K562 (cell line): ENCODE results near the gene POR. TPM values are rescaled to one million over a fixed set of nuclear protein-coding genes. Genes with fewer than 3 reads are reported as not detected.

Experiments
- ATAC-seq: fragments of 200-7000 bp; cut with Tn5 transposase; 3 replicates; pipeline ENCODE4 v1.9.1; 2020; ENCODE audit warnings: moderate library complexity
- BruUV-seq: library from RNA; stranded (reverse); fragments of 400-500 nt; replicated peaks from 2 replicates; lab custom pipeline; 2021; lab: Mats Ljungman, UMichigan
- CTCF ChIA-PET: fragments of 300-600 bp; formaldehyde crosslinking; extraction: SDS; loops from one replicate; lab custom pipeline; 2021; ENCODE audit warnings: low intra/inter-chr PET ratio; lab: Yijun Ruan, JAX
- POLR2A ChIA-PET: fragments of 300-600, 350-650 bp; sonication (Branson Sonifier 250); formaldehyde crosslinking; extraction: SDS; loops from one replicate; lab custom pipeline; 2021; ENCODE audit warnings: antibody characterized with exemption, inconsistent platforms; lab: Yijun Ruan, JAX
- DNase-seq, 4 experiments: peaks; one replicate each; pipeline versions ENCODE4 v3.0.0 to v3.0.0-alpha.2; 2011 to 2018; ENCODE audit warnings: low spot score in 3 of 4, mixed read lengths in 3 of 4; ENCODE audit errors: extremely low read depth in 1 of 4
- FAIRE-seq: peaks from 2 replicates; lab custom pipeline; 2011; peaks lifted over from hg19 to GRCh38; lab: Jason Lieb, UNC
- H2AFZ ChIP-seq: 2 replicates; pipeline ENCODE4 v1.6.0; 2011; ENCODE audit warnings: low read depth, low read length, control low read depth, inconsistent platforms
- H3K27ac ChIP-seq: fragments of 200-600 bp; 3 replicates; pipeline ENCODE4 v1.8.0; 2011; ENCODE audit warnings: low read depth, mild to moderate bottlenecking, control low read depth, inconsistent platforms, low read length, moderate library complexity, mixed read lengths; ENCODE audit errors: extremely low read depth
- H3K27me3 ChIP-seq, 2 experiments: fragments of 300-600 bp in 1 of 2; 2 replicates in 1 of 2; 3 replicates in 1 of 2; pipeline versions ENCODE4 v1.6.0 to v1.8.0; 2011; ENCODE audit warnings: inconsistent platforms in 2 of 2, low read length in 2 of 2, mild to moderate bottlenecking in 1 of 2, mixed read lengths in 1 of 2, moderate library complexity in 1 of 2; ENCODE audit not compliant: control insufficient read depth in 2 of 2, insufficient read depth in 2 of 2
- H3K36me3 ChIP-seq: fragments of 300-600 bp; 3 replicates; pipeline ENCODE4 v1.8.0; 2011; ENCODE audit warnings: mild to moderate bottlenecking, low read length, inconsistent platforms; ENCODE audit not compliant: control insufficient read depth, insufficient read depth
- H3K4me1 ChIP-seq, 2 experiments: fragments of 200-600 bp in 1 of 2; replicated peaks in 1 of 2; 2 replicates in 1 of 2; 3 replicates in 1 of 2; pipeline versions ENCODE4 v1.5.1 to v1.8.0; 2011; ENCODE audit warnings: inconsistent platforms in 2 of 2, low read length in 2 of 2, mild to moderate bottlenecking in 1 of 2, mixed read lengths in 1 of 2, moderate library complexity in 1 of 2; ENCODE audit not compliant: control insufficient read depth in 2 of 2, insufficient read depth in 2 of 2
- H3K4me2 ChIP-seq: 2 replicates; pipeline ENCODE4 v1.6.1; 2011; ENCODE audit warnings: low read length, control low read depth, inconsistent platforms, mixed read lengths; ENCODE audit not compliant: insufficient read depth
- H3K4me3 ChIP-seq: fragments of 200-600 bp; sonication (generic), shearing (Covaris generic); 2 replicates; pipeline ENCODE4 v1.5.1; 2016; ENCODE audit warnings: control low read depth, inconsistent platforms
- H3K79me2 ChIP-seq: fragments of 200-600 bp; 3 replicates; pipeline ENCODE4 v1.8.0; 2011; ENCODE audit warnings: low read length, inconsistent platforms; ENCODE audit not compliant: control insufficient read depth, insufficient read depth
- H3K9ac ChIP-seq, 2 experiments: 2 replicates each; pipeline versions ENCODE4 v1.6.0 to v1.6.1; 2011; ENCODE audit warnings: low read depth in 2 of 2, low read length in 2 of 2, control low read depth in 1 of 2, inconsistent platforms in 1 of 2, mild to moderate bottlenecking in 1 of 2, mixed read lengths in 1 of 2; ENCODE audit not compliant: insufficient read depth in 1 of 2
- H3K9me1 ChIP-seq: one replicate; pipeline ENCODE4 v1.6.0; 2011; ENCODE audit warnings: inconsistent platforms, mild to moderate bottlenecking, low read length, moderate library complexity; ENCODE audit not compliant: control insufficient read depth, insufficient read depth
- H3K9me3 ChIP-seq: replicated peaks from 2 replicates; pipeline ENCODE4 v1.5.1; 2011; ENCODE audit warnings: low read depth, low read length, inconsistent platforms; ENCODE audit not compliant: control insufficient read depth, insufficient read depth
- H4K20me1 ChIP-seq: replicated peaks from 2 replicates; pipeline ENCODE4 v1.6.1; 2011; ENCODE audit warnings: low read length, inconsistent platforms, mixed read lengths; ENCODE audit not compliant: control insufficient read depth, insufficient read depth
- ATF1 ChIP-seq, 2 experiments: fragments of 450-650 bp in 1 of 2; IDR thresholded peaks; 2 replicates each; pipeline ENCODE4 v1.6.1; 2016; ENCODE audit warnings: missing compliant biosample characterization in 1 of 2, missing genetic modification characterization in 1 of 2
- BRF1 ChIP-seq: IDR thresholded peaks from 3 replicates; pipeline ENCODE4 v1.6.1; 2011; ENCODE audit warnings: borderline replicate concordance, mild to moderate bottlenecking; ENCODE audit not compliant: insufficient read length; ENCODE audit errors: extremely low read depth
- COPS2 ChIP-seq: fragments of 450-650 bp; conservative IDR thresholded peaks from 2 replicates; pipeline ENCODE4 v1.6.1; 2016; ENCODE audit warnings: mild to moderate bottlenecking, moderate library complexity
- CREBBP ChIP-seq: IDR thresholded peaks from one replicate; pipeline ENCODE4 v1.6.1; 2012; ENCODE audit warnings: low read depth, mild to moderate bottlenecking, control low read depth, inconsistent platforms, low read length
- L3MBTL2 ChIP-seq: fragments of 450-650 bp; IDR thresholded peaks from 2 replicates; pipeline ENCODE4 v1.6.1; 2016; ENCODE audit warnings: mild to moderate bottlenecking, moderate library complexity
- SMAD4 ChIP-seq: fragments of 250-450 bp; sonication (Bioruptor Pico); conservative IDR thresholded peaks from 2 replicates; pipeline ENCODE4 v1.8.0; 2021; ENCODE audit warnings: inconsistent platforms, mild to moderate bottlenecking, moderate library complexity
- TAF1 ChIP-seq: IDR thresholded peaks from 2 replicates; pipeline ENCODE4 v1.6.1; 2011; ENCODE audit warnings: mild to moderate bottlenecking, low read length, moderate library complexity; ENCODE audit not compliant: insufficient read depth, control insufficient read depth, severe bottlenecking; ENCODE audit errors: extremely low read depth
- ZBTB40 ChIP-seq, 2 experiments: fragments of 450-650 bp in 1 of 2; sonication (generic) in 1 of 2; formaldehyde crosslinking in 1 of 2; IDR thresholded peaks; 2 replicates each; pipeline versions ENCODE4 v1.7.1 to v1.9.0; 2016 to 2022; ENCODE audit warnings: inconsistent platforms in 1 of 2, mild to moderate bottlenecking in 1 of 2, missing genetic modification reagents in 1 of 2
- ZFPM2 ChIP-seq: fragments of 250-450 bp; sonication (Bioruptor Pico); IDR thresholded peaks from 2 replicates; pipeline ENCODE4 v1.5.1; 2022; ENCODE audit warnings: mild to moderate bottlenecking
- ZNF165 ChIP-seq: fragments of 250-450 bp; sonication (Bioruptor Pico); IDR thresholded peaks from 2 replicates; pipeline ENCODE4 v1.4.0; 2020; ENCODE audit warnings: borderline replicate concordance
- ZNF174 ChIP-seq: fragments of 250-450 bp; sonication (Bioruptor Pico); IDR thresholded peaks from 2 replicates; pipeline ENCODE4 v1.4.0; 2020; ENCODE audit warnings: mild to moderate bottlenecking
- ZNF449 ChIP-seq: fragments of 250-450 bp; sonication (Bioruptor Pico); IDR thresholded peaks from 2 replicates; pipeline ENCODE4 v1.8.0; 2022; ENCODE audit warnings: moderate library complexity, mild to moderate bottlenecking, inconsistent platforms
- WGBS: fragments of 100-300 bp; shearing (Covaris generic); methylation state at CpG from one replicate; pipeline ENCODE4 v1.1.6; 2016; ENCODE audit warnings: low coverage, mixed read lengths; ENCODE audit not compliant: insufficient coverage; ENCODE audit errors: missing lambda C conversion rate; 5-methylcytosine and 5-hydroxymethylcytosine counted together
- in situ Hi-C: fragments of 300-500 bp; cut with MboI; formaldehyde crosslinking; loops from 4 replicates; pipeline ENCODE4 v1.15.0; 2018; ENCODE audit warnings: inconsistent platforms, mixed read lengths
- intact Hi-C: fragments of 100-400 bp; cut with micrococcal nuclease; formaldehyde crosslinking; loops from 2 replicates; pipeline ENCODE4 v1.14.2; 2022
- polyA plus RNA-seq, 8 experiments: library from polyadenylated mRNA; depleted of rRNA in 4 of 8; stranded (reverse) in 5 of 8; unstranded in 3 of 8; fragments of >200 nt; fragmentation: Nextera tagmentation in 2 of 8; fragmentation: Illumina TruSeq in 1 of 8; extraction: Ambion mirVana in 2 of 8; extraction: Trizol in 1 of 8; gene quantifications; 2 replicates each; pipeline versions ENCODE4 v1.2.1 to v1.2.3, GENCODE V29; 2011 to 2014; ENCODE audit warnings: inconsistent platforms in 1 of 8, missing spikeins in 1 of 8
- total RNA-seq, 7 experiments: library from RNA; depleted of rRNA in 6 of 7; stranded (reverse); fragments of >200 nt in 6 of 7; fragmentation: Illumina TruSeq in 2 of 7; extraction: Trizol in 2 of 7; gene quantifications; 2 replicates each; pipeline versions ENCODE4 v1.2.1 to v1.2.3, GENCODE V29; 2011 to 2021; ENCODE audit warnings: low replicate concordance in 1 of 7

The POR gene
- total and polyA plus RNA-seq, 9 of the 15 experiments (the other 6 are each of a cell fraction or from before 2014, with no cell fraction given), result 4.7 to 142 (median 40.8) TPM

- H3K9me1 ChIP-seq, result no peaks in the 10 kb centered on the region
- H3K4me2 ChIP-seq, result peak overlapping the region; percentile 95; the same call in 1 of the 2 replicates
- H3K4me1 ChIP-seq, result peaks cover 21 to 22% of the 10 kb centered on the region in 2 experiments
- H3K79me2 ChIP-seq, result peaks cover 18% of the 10 kb centered on the region
- H2AFZ ChIP-seq, result no peak overlapping the region
- no peak for FAIRE-seq
- ATAC-seq, result no peak
- H3K9ac ChIP-seq, result peak overlapping the region in 1 of 2 experiments; percentile 72; a peak in 3 of 4 replicates
- no TSS peak for BruUV-seq
- in situ Hi-C loops, result no loop called here
- H3K36me3 ChIP-seq, result peaks cover 43% of the 10 kb centered on the region
- H3K27me3 ChIP-seq, result no peaks in the 10 kb centered on the region
- CTCF ChIA-PET, result no interaction called here
- no peaks in the 10 kb centered on the region for H4K20me1 ChIP-seq
- no peak overlapping the region; the same call in 2 of the 3 replicates for H3K27ac ChIP-seq
- 76% methylated on average over 4 of the region's 4 CpGs for WGBS
- POLR2A ChIA-PET, result interaction anchor here (0.6 to 2.7 kb wide), 3 partner anchors 11 to 40 kb away, joined by 3 to 10 read pairs (median 5); no protein-coding TSS in a partner anchor
- intact Hi-C loops, result no loop called here
- H3K9me3 ChIP-seq, result no peaks in the 10 kb centered on the region
- DNase-seq, result no peak
- H3K4me3 ChIP-seq, result no peak overlapping the region
- no peak for TF ChIP-seq TAF1
- no peak for TF ChIP-seq ZNF165 (CRISPR knock-in tag)
- TF ChIP-seq ZNF174, result no peak
- TF ChIP-seq COPS2, result no peak
- TF ChIP-seq L3MBTL2, result no peak
- no peak for TF ChIP-seq ZFPM2
- TF ChIP-seq ZNF449 (CRISPR knock-in tag), result no peak
- TF ChIP-seq ZBTB40 (IDR thresholded peaks at IDR 0.05), result 0 out of 2 replicates have a peak, but pooled peaks have one; percentile 1
- TF ChIP-seq ZBTB40 (CRISPR knock-in tag; IDR thresholded peaks at IDR 0.05), result no peak
- TF ChIP-seq ATF1 (CRISPR knock-in tag; IDR thresholded peaks at IDR 0.05), result no peak
- peak; percentile 41 for TF ChIP-seq ATF1 (tag; IDR thresholded peaks at IDR 0.05)
- no peak for TF ChIP-seq CREBBP
- no peak for TF ChIP-seq BRF1
- no peak for TF ChIP-seq SMAD4
Observed at GRCh38 chr7:75880242-75880641, 34.7 kb upstream of the POR start.
